ENCODE results near the gene F5.

The F5 gene

GRCh38 chr1:169571450-169571849, 14.8 kb downstream of the F5 start:
- Histone ChIP-seq H3K27ac (ENCODE audit: insufficient read depth, low read depth, low read length, poor library complexity, severe bottlenecking) (no peak overlapping the region), H3K27me3 (ENCODE audit: control insufficient read depth, insufficient read depth, low read length, poor library complexity, severe bottlenecking) (no peaks in the 10 kb centered on the region), H3K4me3 (ENCODE audit: insufficient read depth, low read depth, low read length) (no peak overlapping the region), H3K36me3 (ENCODE audit: control insufficient read depth, insufficient read depth, low read length) (no peaks in the 10 kb centered on the region), H3K9me3 (ENCODE audit: control insufficient read depth, low read length) (no peaks in the 10 kb centered on the region), H3K4me1 (ENCODE audit: control insufficient read depth, insufficient read depth, low read length) (no peaks in the 10 kb centered on the region)
- whole genome bisulfite sequencing, 2 experiments: 93 to 95% methylated on average over 3 of the region's 3 CpGs

DNA sequence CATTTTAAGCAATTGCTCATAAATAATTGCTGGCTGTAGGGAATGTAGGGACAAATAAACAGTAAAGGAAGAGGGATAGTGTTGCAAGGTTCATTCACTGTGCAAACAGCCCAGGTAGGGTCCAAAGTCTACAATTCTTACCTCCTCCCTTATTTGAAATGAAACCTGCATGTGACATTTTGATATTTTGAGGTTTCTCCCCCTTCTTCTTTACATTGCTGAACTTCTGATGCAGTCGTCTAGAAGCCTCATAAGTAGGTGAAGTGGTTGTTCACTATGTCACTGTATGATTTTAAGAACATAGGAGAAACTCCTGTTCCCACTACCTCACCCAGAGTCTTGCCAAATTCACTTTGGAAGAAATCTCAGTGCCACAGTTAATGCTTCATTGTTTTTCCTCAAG, 16.1 kb downstream of the F5 start:
- Histone ChIP-seq H3K27me3 (ENCODE audit: control insufficient read depth, insufficient read depth, low read length, poor library complexity, severe bottlenecking) (no peaks in the 10 kb centered on the region), H3K4me1 (ENCODE audit: control insufficient read depth, insufficient read depth, low read length) (no peaks in the 10 kb centered on the region), H3K9me3 (ENCODE audit: control insufficient read depth, low read length) (no peaks in the 10 kb centered on the region), H3K27ac (ENCODE audit: insufficient read depth, low read depth, low read length, poor library complexity, severe bottlenecking) (no peak overlapping the region), H3K36me3 (ENCODE audit: control insufficient read depth, insufficient read depth, low read length) (no peaks in the 10 kb centered on the region), H3K4me3 (ENCODE audit: insufficient read depth, low read depth, low read length) (no peak overlapping the region)
- WGBS, 2 experiments: 71% methylated on average over 1 of the region's 1 CpG; no CpG with 5 or more reads in 1 of the 2 experiments

- Histone ChIP-seq H3K27ac (ENCODE audit: insufficient read depth, low read depth, low read length, poor library complexity, severe bottlenecking) (no peak overlapping the region), H3K4me3 (ENCODE audit: insufficient read depth, low read depth, low read length) (no peak overlapping the region), H3K4me1 (ENCODE audit: control insufficient read depth, insufficient read depth, low read length) (no peaks in the 10 kb centered on the region), H3K9me3 (ENCODE audit: control insufficient read depth, low read length) (no peaks in the 10 kb centered on the region), H3K27me3 (ENCODE audit: control insufficient read depth, insufficient read depth, low read length, poor library complexity, severe bottlenecking) (no peaks in the 10 kb centered on the region), H3K36me3 (ENCODE audit: control insufficient read depth, insufficient read depth, low read length) (no peaks in the 10 kb centered on the region)
- WGBS, 2 experiments: 86% methylated on average over 1 of the region's 1 CpG; no CpG with 5 or more reads in 1 of the 2 experiments
These were observed 17.8 kb downstream of the F5 start for GRCh38 chr1:169568497-169568896.

GRCh38 chr1:169565335-169566271, 20.7 kb downstream of the F5 start:
- H3K4me1 ChIP-seq (ENCODE audit: control insufficient read depth, insufficient read depth, low read length): no peaks in the 10 kb centered on the region
- no peaks in the 10 kb centered on the region for H3K27me3 ChIP-seq (ENCODE audit: control insufficient read depth, insufficient read depth, low read length, poor library complexity, severe bottlenecking)
- no peaks in the 10 kb centered on the region for H3K36me3 ChIP-seq (ENCODE audit: control insufficient read depth, insufficient read depth, low read length)
- no peak overlapping the region for H3K4me3 ChIP-seq (ENCODE audit: insufficient read depth, low read depth, low read length)
- no peaks in the 10 kb centered on the region for H3K9me3 ChIP-seq (ENCODE audit: control insufficient read depth, low read length)
- 100% methylated on average over 2 to 3 of the region's 3 CpGs for WGBS, 2 experiments
- H3K27ac ChIP-seq (ENCODE audit: insufficient read depth, low read depth, low read length, poor library complexity, severe bottlenecking): no peak overlapping the region

- Histone ChIP-seq H3K27me3 (ENCODE audit: control insufficient read depth, insufficient read depth, low read length, poor library complexity, severe bottlenecking) (no peaks in the 10 kb centered on the region), H3K4me1 (ENCODE audit: control insufficient read depth, insufficient read depth, low read length) (no peaks in the 10 kb centered on the region), H3K4me3 (ENCODE audit: insufficient read depth, low read depth, low read length) (no peak overlapping the region), H3K36me3 (ENCODE audit: control insufficient read depth, insufficient read depth, low read length) (no peaks in the 10 kb centered on the region), H3K9me3 (ENCODE audit: control insufficient read depth, low read length) (no peaks in the 10 kb centered on the region), H3K27ac (ENCODE audit: insufficient read depth, low read depth, low read length, poor library complexity, severe bottlenecking) (no peak overlapping the region)
These were observed 22.6 kb downstream of the F5 start for GRCh38 chr1:169563650-169564049.

DNA sequence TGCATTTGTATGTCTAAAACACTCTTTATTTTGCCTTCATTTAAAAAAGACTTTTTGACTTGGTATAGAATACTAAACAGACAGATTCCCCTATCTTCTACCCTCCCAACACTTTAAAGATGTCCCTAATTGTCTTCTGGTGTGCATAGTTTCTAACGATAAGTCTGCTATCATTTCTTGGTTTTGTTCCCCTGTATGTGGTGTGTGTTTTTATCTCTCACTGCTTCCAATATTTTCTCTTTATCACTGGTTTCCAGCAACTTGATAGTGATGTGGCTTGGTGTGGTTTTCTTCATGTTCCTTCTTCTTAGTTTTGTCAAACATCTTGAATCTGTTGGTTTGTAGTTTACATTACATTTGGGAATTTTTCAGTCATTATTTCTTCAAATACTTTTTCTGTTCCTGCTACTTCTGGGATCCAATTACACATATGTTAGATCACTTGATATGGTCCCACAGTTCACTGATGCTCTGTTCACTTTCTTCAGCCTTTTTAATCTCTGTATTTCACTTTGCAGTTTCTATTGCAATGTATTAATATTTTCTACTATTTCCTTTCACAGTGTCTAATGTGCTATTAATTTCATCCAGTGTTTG, 23.2 kb downstream of the F5 start:
- no peak overlapping the region for H3K4me3 ChIP-seq (ENCODE audit: insufficient read depth, low read depth, low read length)
- 83% methylated on average over 1 of the region's 1 CpG; no CpG with 5 or more reads in 1 of the 2 experiments for WGBS, 2 experiments
- H3K9me3 ChIP-seq (ENCODE audit: control insufficient read depth, low read length): no peaks in the 10 kb centered on the region
- H3K36me3 ChIP-seq (ENCODE audit: control insufficient read depth, insufficient read depth, low read length): no peaks in the 10 kb centered on the region
- H3K27me3 ChIP-seq (ENCODE audit: control insufficient read depth, insufficient read depth, low read length, poor library complexity, severe bottlenecking): no peaks in the 10 kb centered on the region
- H3K27ac ChIP-seq (ENCODE audit: insufficient read depth, low read depth, low read length, poor library complexity, severe bottlenecking): no peak overlapping the region
- H3K4me1 ChIP-seq (ENCODE audit: control insufficient read depth, insufficient read depth, low read length): no peaks in the 10 kb centered on the region

DNA sequence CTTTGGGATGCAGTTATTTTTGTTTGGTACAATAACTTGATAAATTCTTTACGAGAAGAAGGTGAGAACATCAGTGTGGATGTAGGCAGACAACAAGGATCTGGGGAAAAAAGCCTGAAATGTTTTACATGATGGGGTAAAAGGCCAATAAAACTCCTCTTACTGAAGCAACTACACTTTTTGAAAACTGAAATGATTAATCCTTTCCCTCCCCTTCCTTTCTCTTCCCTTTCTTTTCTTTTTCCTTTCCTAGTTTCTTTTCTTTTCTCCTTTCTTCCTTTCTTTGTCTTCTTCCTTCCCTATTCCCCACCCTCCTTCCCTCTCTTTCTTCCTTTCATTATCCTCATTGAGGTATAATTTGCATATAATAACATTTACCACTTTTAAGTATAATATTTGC, 24.6 kb downstream of the F5 start:
- H3K27ac ChIP-seq (ENCODE audit: insufficient read depth, low read depth, low read length, poor library complexity, severe bottlenecking): no peak overlapping the region
- no peaks in the 10 kb centered on the region for H3K9me3 ChIP-seq (ENCODE audit: control insufficient read depth, low read length)
- no peaks in the 10 kb centered on the region for H3K4me1 ChIP-seq (ENCODE audit: control insufficient read depth, insufficient read depth, low read length)
- H3K4me3 ChIP-seq (ENCODE audit: insufficient read depth, low read depth, low read length): no peak overlapping the region
- 96 to 100% methylated on average over 1 of the region's 1 CpG for WGBS, 2 experiments
- H3K36me3 ChIP-seq (ENCODE audit: control insufficient read depth, insufficient read depth, low read length): no peaks in the 10 kb centered on the region
- no peaks in the 10 kb centered on the region for H3K27me3 ChIP-seq (ENCODE audit: control insufficient read depth, insufficient read depth, low read length, poor library complexity, severe bottlenecking)

DNA sequence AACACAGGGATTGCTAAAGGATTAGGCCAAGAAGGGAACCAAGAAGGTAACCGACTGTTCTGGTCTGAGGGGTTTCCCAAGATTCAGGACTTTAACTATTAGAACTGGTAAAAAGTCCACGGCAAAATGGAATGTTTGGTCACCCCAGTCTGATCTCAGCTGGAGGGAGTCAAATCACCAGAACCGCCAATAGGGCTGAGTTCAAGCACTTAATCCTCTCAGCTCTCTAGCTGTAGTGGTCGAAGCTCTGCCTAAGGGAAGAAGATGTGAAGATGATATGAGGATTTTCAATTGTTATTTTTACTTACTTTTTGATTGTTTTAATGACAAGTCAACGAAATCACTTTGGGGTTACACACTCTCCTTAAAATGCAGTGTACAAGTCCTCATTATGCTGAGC, 29.1 kb downstream of the F5 start:
- H3K4me3 ChIP-seq (ENCODE audit: insufficient read depth, low read depth, low read length): no peak overlapping the region
- no peak overlapping the region for H3K27ac ChIP-seq (ENCODE audit: insufficient read depth, low read depth, low read length, poor library complexity, severe bottlenecking)
- H3K4me1 ChIP-seq (ENCODE audit: control insufficient read depth, insufficient read depth, low read length): no peaks in the 10 kb centered on the region
- no peaks in the 10 kb centered on the region for H3K27me3 ChIP-seq (ENCODE audit: control insufficient read depth, insufficient read depth, low read length, poor library complexity, severe bottlenecking)
- 83 to 86% methylated on average over 5 of the region's 5 CpGs for WGBS, 2 experiments
- H3K9me3 ChIP-seq (ENCODE audit: control insufficient read depth, low read length): no peaks in the 10 kb centered on the region
- no peaks in the 10 kb centered on the region for H3K36me3 ChIP-seq (ENCODE audit: control insufficient read depth, insufficient read depth, low read length)

GRCh38 chr1:169550294-169550693, 36.0 kb downstream of the F5 start:
- H3K9me3 ChIP-seq (ENCODE audit: control insufficient read depth, low read length): no peaks in the 10 kb centered on the region
- no peak overlapping the region for H3K4me3 ChIP-seq (ENCODE audit: insufficient read depth, low read depth, low read length)
- WGBS, 2 experiments: 78 to 85% methylated on average over 2 of the region's 4 CpGs
- no peak overlapping the region for H3K27ac ChIP-seq (ENCODE audit: insufficient read depth, low read depth, low read length, poor library complexity, severe bottlenecking)
- no peaks in the 10 kb centered on the region for H3K27me3 ChIP-seq (ENCODE audit: control insufficient read depth, insufficient read depth, low read length, poor library complexity, severe bottlenecking)
- no peaks in the 10 kb centered on the region for H3K36me3 ChIP-seq (ENCODE audit: control insufficient read depth, insufficient read depth, low read length)
- no peaks in the 10 kb centered on the region for H3K4me1 ChIP-seq (ENCODE audit: control insufficient read depth, insufficient read depth, low read length)

DNA sequence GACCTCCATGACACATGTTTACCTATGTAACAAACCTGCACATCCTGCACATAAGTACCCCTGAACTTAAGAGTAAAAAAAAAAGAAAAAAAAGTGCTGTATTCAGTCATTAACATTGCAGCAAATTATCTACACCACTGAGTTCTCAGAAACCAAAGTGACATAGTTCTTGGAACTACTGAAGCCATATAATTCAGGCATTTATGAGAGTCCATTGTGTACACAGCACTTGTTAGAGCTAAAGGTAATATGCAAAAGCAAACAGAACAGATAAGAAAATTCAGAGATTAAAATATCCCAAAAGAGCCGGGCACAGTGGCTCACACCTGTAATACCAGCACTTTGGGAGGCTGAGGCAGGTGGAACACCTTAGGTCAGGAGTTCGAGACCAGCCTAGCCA, 38.0 kb downstream of the F5 start:
- WGBS, 2 experiments: 85 to 89% methylated on average over 2 of the region's 2 CpGs
- no peaks in the 10 kb centered on the region for H3K9me3 ChIP-seq (ENCODE audit: control insufficient read depth, low read length)
- no peaks in the 10 kb centered on the region for H3K36me3 ChIP-seq (ENCODE audit: control insufficient read depth, insufficient read depth, low read length)
- H3K4me3 ChIP-seq (ENCODE audit: insufficient read depth, low read depth, low read length): no peak overlapping the region
- H3K4me1 ChIP-seq (ENCODE audit: control insufficient read depth, insufficient read depth, low read length): no peaks in the 10 kb centered on the region
- H3K27me3 ChIP-seq (ENCODE audit: control insufficient read depth, insufficient read depth, low read length, poor library complexity, severe bottlenecking): no peaks in the 10 kb centered on the region
- no peak overlapping the region for H3K27ac ChIP-seq (ENCODE audit: insufficient read depth, low read depth, low read length, poor library complexity, severe bottlenecking)

All from ectodermal cell (in vitro differentiated cells).